Renal cortical epithelial cell (primary cell): Measurements from ENCODE around the gene APLP2. TPM values are rescaled to one million over a fixed set of nuclear protein-coding genes. Genes with fewer than 3 reads are reported as not detected.
"Not testable (repeated sequence)": the region's sequence is repeated elsewhere in the genome, so short reads cannot be mapped to it uniquely, and the experiment has no call there.

Experiments
- DNase-seq: peaks from one replicate; pipeline ENCODE4 v3.0.0-alpha.2; 2011; ENCODE audit warnings: low read depth
- total RNA-seq: library from RNA; depleted of rRNA; stranded (reverse); fragments of >200 nt; gene quantifications from 2 replicates; pipeline ENCODE4 v1.2.3, GENCODE V29; 2014

APLP2 gene
- 426 and 1,085 TPM in 2 replicates for total RNA-seq

DNA sequence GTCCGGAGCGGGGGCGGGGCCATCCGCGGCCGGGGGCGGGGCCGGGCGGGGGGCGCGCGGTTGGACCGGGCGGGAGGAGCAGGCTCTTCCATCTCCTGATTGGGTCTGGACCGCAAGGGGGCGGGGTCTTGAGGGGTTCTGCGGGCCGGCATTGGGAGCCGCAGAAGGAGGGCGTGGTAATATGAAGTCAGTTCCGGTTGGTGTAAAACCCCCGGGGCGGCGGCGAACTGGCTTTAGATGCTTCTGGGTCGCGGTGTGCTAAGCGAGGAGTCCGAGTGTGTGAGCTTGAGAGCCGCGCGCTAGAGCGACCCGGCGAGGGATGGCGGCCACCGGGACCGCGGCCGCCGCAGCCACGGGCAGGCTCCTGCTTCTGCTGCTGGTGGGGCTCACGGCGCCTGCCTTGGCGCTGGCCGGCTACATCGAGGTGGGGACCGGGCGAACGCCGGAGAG lies at the start of gene APLP2:
TSS of gene APLP2 (plus strand) at position 236 of the 450 bp plus-strand sequence. CDS start at position 320, 84 bp downstream.
- DNase-seq, result peak; percentile 92

DNA sequence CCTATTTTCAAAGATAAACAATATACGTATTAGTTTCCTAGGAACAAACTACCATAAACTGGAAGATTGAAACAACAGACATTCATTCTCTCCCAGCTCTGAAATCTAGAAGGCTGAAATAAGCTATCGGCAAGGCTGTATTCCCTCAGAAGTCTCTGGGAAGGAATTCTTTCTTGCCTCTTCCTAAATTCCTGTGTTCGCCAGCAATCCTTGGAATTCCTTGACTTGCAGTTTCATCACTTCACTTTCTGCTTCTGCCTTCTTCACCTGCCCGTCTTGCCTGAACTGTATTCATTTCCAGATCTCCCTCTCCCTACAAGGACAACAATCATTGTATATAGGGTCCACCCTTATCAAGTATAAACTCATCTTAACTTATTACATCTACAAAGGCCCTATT lies 49.4 kb upstream of the APLP2 start:
- peak; percentile 19 for DNase-seq

DNA sequence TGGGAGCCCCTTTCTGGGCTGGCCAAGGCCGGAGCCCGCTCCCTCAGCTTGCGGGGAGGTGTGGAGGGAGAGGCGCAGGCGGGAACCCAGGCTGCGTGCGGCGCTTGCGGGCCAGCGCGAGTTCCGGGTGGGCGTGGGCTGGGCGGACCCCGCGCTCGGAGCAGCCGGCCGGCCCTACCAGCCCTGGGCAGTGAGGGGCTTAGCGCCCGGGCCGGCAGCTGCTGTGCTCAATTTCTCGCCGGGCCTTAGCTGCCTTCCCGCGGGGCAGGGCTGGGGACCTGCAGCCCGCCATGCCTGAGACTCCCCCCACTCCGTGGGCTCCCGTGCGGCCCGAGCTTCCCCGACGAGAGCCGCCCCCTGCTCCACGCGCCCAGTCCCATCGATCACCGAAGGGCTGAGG lies 48.1 kb upstream of the APLP2 start:
- DNase-seq, result not testable (repeated sequence)

DNA sequence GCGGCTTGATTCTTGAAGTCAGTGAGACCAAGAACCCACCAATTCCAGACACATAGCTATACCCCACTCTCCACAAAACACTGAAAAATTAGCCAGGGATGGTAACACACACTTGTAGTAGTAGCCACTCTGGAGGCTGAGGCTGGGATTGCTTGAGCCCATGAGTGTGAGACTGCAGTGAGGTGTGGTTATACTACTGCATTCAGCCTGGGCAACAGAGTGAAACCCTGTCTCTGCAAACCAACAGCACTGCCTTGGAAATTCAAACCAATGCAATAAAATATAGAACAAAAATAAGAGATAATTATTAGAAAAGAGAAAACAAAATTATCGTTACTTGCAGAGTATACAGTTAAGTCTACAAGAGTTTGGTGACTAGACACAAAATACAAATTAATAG lies 46.9 kb upstream of the APLP2 start:
- peak; percentile 72 for DNase-seq

DNA sequence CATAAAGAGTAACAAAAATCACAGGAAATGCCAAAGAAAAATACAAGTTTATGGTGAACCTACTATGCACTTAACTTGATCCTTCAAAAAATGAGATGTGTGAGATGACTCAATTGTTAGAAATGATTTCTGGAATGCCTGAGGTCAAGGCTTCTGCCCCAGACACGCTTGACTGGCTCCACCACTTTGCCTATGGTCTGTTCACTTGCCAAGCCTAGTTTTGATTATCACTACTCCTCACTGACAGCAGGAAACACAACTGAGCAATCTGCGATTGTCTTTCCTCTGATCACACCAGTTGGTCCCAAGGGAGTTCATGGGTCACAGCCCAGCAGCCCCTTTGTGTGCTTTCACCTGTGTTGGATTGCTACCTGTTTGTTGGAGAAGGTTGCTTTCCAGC lies 46.5 kb upstream of the APLP2 start:
- peak; percentile 91 for DNase-seq

DNA sequence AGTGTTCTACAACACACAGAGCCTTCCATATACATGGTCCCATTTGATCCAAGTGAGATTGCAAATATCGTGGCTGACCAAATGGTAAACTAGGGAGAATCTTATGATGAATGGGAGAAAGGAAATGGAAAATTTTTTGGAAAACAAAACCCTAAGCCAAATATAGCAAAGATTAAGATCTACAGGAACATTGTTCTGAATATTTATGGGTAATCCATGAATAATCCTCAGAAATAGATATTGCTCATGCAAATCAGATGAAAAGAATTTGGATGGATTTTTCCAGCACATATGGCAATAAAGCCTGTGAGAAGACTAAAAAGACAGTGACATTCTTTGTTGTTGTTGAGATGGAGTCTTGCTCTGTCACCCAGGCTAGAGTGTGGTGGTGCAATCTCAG lies 45.3 kb upstream of the APLP2 start:
- no peak for DNase-seq

DNA sequence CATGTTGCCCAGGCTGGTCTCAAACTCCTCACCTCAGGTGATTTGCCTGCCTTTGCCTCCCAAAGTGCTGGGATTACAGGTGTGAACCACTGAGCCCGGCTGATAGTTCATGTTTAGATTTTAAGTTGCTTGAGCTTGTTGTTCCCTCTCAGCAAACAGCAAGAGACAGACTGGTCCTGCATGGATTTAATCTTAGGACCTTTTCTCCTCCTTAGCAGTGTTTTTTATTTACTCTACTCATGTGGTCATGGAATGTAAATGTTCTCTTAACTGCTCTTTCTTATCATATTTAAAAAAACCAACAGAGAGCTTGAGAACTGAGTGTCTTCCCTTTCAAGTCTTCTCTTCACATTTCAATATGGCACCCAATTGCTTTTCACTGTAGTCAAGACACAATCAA lies 44.3 kb upstream of the APLP2 start:
- DNase-seq, result no peak

DNA sequence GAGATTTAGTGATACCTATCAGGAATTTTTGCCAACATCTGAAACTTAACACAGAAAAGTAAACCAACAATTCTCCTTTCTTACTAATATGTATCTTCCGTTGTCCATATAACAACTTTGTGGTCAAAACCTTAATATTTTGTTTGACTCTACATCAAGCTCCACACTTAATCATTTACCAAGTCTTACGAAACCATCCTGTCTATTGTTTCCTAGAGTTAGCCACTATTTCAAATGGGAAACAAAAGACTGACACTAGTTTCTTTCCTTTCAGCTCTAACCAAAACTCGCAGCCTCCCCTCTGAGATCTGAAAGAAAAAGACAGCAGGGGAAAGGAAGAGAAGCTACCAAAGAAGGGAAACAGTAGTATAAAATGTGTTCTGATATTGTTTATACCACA lies 40.6 kb upstream of the APLP2 start:
- peak; percentile 88 for DNase-seq

DNA sequence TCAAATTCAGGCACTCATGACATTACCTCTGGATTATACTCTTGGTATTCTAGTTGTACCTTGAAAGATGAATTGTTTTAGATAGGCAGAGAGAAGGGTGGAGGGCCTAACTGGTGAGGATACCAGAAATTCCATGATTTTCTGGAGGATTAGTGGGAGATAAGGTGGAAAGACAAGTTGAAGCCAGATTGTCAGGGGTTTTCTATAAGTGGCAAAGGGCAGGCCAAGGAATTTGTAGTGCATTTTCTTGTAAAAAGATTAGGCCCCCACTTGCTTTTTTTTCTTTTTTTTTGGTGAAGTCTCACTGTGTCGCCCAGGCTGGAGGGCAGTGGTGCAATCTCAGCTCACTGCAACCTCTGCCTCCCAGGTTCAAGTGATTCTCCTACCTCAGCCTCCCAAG lies 38.6 kb upstream of the APLP2 start:
- no peak for DNase-seq

DNA sequence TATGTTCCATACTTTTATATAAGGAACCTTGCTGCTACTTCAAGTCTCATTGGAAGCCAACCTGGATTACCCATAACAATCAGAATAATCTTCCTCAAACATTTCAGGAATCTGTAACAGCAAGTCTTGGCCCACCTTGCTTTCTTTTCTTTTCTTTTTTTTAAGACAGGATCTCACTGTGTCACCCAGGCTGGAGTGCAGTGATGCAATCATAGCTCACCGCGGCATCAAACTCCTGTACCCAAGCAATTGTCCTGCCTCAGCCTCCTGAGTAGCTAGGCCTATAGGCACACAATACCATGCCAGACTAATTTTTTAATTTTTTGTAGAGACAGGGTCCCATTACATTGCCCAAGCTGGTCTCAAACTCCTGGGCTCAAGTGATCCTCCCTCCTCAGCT lies 37.7 kb upstream of the APLP2 start:
- no peak for DNase-seq

DNA sequence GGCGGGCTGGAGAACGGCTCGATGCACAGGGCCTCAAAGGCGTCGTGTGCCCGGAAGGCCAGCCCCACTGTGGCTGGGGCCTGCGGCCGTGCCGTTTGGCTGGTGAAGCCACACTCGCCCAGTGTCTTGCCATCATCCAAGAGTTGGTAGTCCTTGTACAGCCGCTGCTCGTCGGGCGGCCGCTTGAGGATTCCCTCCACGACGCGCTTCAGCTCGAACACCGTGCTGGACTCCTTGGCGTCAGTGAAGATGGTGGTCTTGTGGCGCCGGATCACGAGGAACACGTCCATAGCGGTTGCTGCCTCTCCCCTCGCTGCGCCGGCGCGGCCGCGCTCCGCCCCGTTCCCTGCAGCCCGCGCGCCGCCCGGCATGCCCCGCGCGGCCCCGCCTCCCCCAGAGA lies 36.8 kb upstream of the APLP2 start:
- no peak for DNase-seq

DNA sequence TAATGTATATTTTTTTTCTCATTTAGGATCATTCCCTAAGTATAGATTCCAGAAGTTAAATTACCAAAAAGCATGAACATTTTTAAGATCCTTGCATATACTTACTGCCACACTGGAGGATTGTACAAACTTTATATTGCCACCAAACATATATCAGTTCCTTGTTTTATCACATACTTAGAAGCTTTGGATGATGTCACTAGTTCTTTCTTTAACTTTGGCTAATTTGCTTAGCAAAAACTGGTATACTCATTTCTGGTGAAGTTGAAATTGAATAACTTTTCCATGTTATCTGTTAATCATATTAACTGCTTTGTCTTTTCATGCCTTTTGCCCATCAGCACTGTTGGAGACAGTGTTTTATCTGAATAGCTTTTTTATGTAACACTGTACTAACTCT lies 35.5 kb upstream of the APLP2 start:
- DNase-seq, result no peak

DNA sequence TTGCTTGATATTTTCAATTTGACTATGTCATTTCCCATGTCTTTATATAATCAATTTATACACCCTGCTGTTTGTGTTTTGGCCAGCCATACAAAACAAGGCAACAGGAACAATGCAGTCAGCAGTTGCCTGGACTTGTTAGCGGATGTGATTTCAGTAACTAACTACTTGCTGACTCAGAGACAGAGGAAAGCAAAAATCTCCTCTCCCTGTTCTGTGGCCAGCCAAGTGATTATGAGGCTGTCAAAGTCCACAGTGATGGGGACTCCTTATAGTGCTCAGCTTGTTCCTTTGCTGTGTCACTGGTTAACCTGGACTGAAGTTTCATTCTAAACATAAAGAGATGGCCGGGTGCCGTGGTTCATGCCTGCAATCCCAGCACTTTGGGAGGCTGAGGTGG lies 32.6 kb upstream of the APLP2 start:
- DNase-seq, result peak; percentile 95

DNA sequence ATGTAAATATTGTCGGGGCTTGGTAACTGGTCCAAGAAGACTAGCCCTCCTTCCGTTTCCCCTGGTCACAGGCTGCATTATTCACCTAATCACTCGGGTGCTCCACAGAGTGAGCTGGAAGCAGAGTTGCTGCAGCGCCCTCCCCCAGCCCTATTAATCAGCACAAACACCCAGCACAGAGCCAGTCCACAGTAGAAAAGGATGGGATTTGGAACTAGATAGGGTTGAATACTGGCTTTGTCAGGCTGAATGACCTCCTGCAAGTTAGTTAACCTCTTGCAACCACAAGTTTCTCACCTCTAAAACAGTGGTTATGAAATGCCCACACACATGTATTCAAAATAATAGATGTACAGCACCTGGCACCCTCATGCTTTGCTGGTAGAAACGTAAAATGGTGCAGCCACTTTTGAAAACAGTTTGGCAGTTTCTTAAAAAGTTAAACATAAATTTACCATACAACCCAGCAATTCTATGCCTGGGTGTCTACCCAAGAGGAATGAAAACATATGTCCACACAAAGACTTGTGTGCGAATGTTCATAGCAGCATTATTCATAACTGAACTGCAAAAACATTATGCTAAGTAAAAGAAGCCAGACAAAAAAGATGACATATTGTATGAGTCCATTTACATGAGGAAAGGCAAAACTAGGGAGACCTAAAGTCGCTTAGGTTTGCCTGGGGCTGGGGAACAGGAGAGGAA lies 31.7 kb upstream of the APLP2 start:
- peak; percentile 57 for DNase-seq

DNA sequence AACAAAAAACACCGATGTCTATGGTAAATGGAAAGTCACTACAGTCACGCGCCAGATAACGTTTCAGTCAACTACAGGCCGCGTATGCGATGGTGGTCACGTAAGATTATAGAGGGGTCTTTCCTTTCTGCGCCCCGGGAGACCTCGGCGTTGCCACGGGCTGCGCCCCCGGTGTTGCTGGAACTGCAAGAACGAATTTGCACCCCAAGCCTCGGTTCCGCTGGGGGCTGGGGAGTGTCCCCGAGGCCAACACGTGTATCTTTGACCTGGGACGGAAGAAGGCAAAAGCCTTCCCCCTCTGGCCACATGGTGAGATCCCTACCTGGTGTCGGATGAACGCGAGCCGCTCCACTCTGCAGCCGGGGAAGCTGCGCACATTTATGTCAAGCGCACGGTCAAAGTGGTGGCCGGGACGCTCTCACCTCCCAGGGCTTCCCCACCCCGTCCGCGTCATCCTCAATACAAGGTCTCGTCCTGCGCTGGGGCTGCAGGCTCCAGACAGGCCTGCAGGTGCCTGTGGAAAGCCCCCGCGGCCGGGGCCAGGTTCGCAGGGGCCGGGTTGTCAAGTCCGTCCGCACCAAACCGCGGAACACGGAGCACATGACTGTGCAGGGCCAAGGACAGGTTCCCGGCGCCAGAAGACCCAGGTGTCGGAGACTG lies 29.3 kb upstream of the APLP2 start:
- no peak for DNase-seq

DNA sequence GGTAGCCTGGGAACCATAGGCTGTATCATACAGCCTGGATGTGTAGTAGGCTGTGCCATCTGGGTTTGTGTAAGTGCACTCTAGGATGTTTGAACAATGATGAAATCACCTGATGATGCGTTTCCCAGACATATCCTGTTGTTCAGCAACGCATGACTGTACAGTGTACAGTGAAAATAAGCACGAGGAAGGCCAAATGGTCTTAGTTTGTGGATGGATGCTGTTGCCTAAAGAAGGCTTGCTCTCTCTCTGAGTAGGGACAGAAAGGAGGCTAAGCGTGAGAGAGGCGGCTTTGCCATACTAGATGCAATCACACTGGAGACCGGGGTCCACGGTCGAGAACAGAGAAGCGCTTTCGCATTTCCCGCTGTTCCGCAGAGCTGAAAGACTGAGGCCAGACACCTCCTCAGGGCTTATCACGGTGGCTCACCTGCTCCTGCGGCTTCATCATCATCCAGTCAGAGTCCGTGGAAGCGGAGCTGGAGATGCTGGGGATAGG lies 27.6 kb upstream of the APLP2 start:
- DNase-seq, result peak; percentile 95

DNA sequence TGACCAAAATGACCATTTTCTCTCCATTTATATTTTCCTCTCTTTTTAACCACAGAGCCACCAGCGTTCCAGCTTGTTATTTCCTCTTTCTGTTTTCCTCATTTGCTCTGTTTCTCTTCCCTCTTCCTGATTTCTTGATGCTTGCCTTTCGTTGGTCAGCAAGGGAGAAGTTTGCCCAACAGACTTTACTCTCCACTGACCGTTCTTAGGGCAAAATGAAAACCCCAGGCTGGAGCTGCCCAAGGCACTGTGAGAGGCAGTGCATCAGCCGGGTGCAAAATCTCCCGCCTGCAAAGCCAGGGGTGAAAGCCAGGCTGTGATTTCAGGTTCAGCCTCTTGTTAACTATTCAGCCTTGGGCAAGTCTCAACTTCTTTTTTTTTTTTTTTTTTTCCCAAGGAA lies 26.1 kb upstream of the APLP2 start:
- DNase-seq, result no peak

DNA sequence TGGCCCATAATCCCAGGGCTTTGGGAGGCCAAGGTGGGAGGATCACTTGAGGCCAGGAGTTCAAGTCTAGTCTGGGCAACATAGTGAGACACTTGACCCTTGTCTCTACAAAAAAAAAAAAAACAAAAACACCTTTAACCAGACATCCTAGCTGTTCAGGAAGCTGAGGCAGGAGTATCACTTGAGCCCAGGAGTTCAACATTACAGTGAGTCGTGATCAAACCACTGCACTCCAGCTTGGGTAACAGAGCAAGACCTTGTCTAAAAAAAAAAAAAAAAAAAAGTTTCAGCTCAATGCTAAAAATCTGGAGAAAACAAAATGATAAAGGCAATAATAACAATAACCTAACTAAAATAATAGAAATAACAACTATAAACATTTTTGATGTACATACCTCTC lies 22.6 kb upstream of the APLP2 start:
- peak; percentile 41 for DNase-seq

DNA sequence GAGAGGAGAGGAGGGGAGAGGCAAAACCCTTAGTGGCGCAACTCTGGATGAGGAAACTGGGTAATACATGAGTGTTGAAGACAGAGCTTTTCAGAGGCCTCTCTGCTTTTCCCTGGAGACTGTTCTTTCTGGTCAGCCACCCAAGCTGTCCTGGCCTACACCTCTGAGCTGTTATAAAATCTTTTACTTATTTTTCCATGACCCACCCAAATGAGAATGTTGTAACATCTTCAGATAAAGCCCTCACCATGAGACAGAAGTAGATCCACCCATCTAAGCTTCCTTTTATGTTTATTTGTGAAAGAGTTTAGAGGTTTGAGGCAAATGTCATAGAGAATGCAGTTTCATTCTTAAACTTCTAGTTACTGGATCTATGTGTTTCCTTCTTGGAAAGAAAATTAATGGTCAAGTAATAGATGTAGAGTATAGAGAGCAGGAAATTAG lies 20.3 kb upstream of the APLP2 start:
- no peak for DNase-seq

DNA sequence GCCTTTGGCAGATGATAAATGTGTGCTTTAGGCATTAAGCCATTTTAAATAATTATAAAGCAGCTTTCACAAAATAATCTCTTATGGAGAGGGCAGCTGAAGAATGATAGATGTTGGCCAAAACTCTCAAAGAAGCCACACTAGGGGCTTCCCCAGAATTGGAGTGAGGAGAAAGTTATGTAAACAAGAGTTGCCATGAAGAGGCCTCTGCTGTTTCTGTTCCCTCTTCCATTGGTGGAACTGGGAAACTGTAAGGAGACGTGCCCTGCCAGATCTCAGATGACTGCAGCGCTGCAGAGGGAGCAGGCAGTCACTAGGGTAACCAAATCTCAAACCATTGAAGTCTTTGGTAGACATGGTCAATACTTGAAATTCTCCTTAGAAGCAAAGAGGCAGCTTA lies 19.4 kb upstream of the APLP2 start:
- no peak for DNase-seq

DNA sequence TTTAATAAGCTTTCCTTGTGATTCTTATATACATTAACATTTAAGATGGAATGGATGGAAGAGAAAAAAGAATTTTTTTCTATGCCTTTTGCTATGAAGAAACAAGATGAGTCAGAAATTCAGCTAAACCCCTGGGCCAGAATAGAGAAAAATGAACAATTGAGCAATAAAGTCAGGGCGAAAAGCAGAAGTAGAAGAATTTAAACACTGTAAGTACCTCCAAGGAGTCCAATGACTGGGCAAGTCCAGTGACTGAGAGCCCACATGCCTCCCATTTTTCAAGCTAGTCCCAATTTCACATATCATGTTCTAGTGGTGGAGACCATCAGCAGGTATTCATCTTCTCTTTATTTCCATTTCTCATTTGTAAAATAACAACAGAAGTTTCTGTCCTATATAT lies 18.6 kb upstream of the APLP2 start:
- DNase-seq, result no peak

DNA sequence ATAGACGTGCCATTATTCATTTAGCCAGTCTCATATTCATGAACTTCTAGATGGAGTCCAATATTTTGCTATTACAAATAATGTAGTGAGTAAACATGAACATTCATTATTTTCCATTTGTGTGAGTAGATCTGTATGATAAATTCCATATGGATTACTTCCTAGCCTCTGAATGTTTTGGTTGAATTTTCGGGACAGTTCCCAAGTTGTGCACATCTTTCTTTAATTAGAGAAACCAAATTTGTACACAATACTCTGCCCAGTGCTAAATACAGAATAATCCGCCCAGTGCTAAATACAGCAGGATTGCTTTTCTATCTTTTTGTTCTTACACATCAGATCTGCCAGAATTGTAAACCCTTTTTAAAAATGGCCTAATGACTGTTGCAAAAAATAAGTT lies 17.1 kb upstream of the APLP2 start:
- DNase-seq, result no peak

DNA sequence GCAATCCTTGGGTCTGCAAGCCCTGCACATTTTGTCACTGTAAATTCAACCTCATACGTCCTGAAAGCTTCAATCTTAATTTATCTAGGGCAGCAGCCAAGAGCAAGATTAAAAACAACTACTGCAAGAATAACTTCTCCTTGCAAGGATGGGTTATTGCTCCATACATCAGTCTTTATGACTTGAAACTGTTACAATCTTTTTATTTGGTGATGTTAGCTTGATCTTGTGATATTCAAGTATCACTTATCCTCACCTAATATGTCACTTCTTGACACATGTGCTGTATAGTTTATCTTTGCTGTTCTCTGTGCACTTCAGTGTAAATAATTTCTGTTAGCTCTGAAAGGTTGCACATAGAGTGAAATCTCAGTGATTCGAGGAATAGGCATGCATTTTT lies 14.7 kb upstream of the APLP2 start:
- DNase-seq, result no peak
